ENCODE data around the gene ATXN7L3.
"Not testable (repeated sequence)": the region's sequence is repeated elsewhere in the genome, so short reads cannot be mapped to it uniquely, and the experiment has no call there.

ATXN7L3 gene, protein sequence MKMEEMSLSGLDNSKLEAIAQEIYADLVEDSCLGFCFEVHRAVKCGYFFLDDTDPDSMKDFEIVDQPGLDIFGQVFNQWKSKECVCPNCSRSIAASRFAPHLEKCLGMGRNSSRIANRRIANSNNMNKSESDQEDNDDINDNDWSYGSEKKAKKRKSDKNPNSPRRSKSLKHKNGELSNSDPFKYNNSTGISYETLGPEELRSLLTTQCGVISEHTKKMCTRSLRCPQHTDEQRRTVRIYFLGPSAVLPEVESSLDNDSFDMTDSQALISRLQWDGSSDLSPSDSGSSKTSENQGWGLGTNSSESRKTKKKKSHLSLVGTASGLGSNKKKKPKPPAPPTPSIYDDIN

DNA sequence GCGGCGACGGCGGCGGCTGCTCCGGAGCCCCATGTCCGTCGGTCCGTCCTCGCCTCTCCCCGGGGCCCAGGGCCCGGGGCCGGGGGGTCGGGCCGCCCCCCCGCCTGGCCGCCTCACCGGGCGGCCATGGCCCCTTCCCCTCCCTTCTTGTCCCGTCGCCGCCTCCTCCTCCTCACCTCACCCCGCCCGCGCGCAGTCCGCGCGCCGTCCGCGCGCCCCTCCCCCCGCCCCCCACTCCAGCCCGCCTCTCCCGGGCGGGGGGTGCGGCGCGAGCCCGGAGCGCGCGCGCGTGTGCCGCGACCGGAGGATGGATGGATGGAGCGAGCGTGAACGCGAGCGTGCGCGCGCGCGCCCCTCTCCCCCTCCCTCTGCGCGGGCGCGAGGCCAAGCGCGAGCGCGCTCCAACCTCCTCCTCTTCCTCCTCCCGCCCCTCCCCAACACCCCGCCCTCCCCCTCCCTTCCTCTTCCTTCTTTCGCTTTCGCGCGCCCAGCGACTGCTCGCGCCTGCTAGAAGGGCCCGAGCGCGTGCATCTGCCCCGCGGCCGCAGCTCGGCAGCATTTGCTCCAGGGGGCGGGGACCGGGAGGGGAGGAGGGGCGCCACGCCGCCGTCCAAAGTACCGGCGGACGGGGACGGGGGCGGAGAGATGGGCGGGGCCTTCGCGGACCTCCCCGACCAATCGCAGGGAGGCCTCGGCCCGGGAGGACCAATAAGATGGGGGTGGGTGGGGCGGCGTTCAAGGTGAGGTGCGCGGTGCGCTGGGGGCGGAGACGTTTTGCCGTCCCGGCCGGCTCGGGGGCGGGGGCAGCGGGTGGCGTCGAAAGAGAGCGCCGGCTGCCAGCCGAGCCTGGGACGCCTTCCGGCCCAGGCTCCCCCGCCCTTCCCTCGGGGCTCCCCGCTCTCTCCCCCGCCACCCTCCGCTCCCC lies at the start of gene ATXN7L3:
Gene ATXN7L3, minus strand, starts transcription at position 332 of the 925 bp plus-strand sequence. CDS start 1,814 bp downstream, outside the sequence.
- Histone ChIP-seq H3K4me1 (ENCODE audit: control insufficient read depth in 1 of 2, insufficient read depth in 2 of 2, low read length in 2 of 2) (peaks cover 26 to 32% of the 10 kb centered on the region in 2 donors), H3K4me3 (ENCODE audit: low read depth in 1 of 2, low read length in 2 of 2) (peak within 1 kb of the TSS; percentile 78 to 93), H3K36me3 (ENCODE audit: control insufficient read depth in 1 of 2, insufficient read depth in 2 of 2, low read length in 2 of 2) (peaks cover 18 to 23% of the 10 kb centered on the region in 2 donors), H3K9me3 (ENCODE audit: control insufficient read depth in 1 of 2, low read length in 2 of 2) (no peaks in the 10 kb centered on the region), H3K27me3 (ENCODE audit: control insufficient read depth in 1 of 2, insufficient read depth in 2 of 2, low read length in 2 of 2) (no peaks in the 10 kb centered on the region), H3K27ac (ENCODE audit: low read depth, low read length) (peak within 1 kb of the TSS; percentile 94), H3K9ac (ENCODE audit: low read depth in 1 of 2, low read length in 2 of 2) (peak within 1 kb of the TSS; percentile 94)

DNA sequence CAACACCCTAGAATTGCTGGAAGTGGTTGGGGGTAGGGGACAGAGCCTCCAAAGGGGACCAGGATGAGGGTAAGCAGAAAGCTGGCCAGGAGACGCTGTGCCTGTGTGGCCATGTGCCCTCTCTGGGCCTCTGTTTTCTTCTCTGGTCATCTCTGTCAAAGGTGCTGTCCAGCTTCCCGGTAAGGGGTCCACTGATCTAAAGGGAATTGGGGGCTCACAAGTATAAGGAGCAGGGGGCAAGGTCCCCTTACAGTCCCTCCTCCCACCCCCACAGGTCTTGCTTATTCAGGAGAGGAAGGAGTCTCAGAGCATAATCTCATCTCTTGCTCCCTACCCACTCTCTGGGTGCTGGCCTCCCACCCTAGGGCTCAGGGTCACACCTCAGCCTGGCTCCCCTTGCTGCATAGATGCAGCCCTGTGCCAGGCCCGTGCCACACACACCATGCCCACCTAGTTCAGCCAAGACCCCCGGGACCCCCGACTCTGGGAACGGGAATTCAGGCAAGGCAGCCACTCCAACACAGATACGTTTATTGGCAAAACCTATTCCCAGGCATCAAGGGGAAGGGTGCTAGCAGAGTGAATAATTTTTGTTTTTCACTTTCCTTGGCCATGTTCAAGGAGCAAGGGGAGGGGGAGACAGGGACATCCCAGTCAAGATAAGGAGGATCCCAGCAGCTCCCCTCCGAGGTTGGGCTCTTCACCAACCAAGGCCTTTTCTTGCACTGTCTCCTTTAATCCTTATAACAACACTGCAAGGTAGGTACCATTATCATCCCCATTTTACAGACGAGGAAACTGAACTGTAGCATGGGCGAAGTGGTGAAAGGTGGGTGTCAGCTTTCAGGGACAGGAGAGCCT lies 48.4 kb upstream of the ATXN7L3 start:
- no peak overlapping the region for H3K9ac ChIP-seq (ENCODE audit: low read depth in 1 of 2, low read length in 2 of 2)
- no peaks in the 10 kb centered on the region for H3K27me3 ChIP-seq (ENCODE audit: control insufficient read depth in 1 of 2, insufficient read depth in 2 of 2, low read length in 2 of 2)
- H3K27ac ChIP-seq (ENCODE audit: low read depth, low read length) = no peak overlapping the region
- H3K36me3 ChIP-seq (ENCODE audit: control insufficient read depth in 1 of 2, insufficient read depth in 2 of 2, low read length in 2 of 2) = no peaks in the 10 kb centered on the region
- no peaks in the 10 kb centered on the region for H3K9me3 ChIP-seq (ENCODE audit: control insufficient read depth in 1 of 2, low read length in 2 of 2)
- H3K4me1 ChIP-seq (ENCODE audit: control insufficient read depth in 1 of 2, insufficient read depth in 2 of 2, low read length in 2 of 2) = peaks cover 8 to 20% of the 10 kb centered on the region in 2 donors
- H3K4me3 ChIP-seq (ENCODE audit: low read depth in 1 of 2, low read length in 2 of 2) = no peak overlapping the region

DNA sequence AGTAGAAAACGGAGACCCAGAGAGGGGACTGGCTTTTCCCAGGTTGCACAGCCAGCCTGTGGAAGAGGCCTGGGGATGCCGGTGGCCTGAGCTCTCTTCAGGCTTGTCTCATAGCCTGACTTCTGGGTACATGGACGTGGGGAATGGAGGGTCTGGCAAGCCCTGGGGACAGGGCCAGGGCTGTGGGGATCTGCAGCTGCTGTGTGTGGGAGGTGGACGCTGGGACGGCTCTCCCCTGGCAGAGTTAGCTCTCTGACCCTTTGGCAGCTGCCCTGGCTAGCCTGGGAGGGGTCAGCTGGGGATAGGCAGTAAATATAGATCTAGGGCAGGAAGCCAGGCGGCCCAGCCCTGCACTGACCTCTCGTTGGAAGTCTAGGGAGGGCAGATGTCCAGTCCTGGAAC lies 47.8 kb upstream of the ATXN7L3 start:
- Histone ChIP-seq H3K36me3 (ENCODE audit: control insufficient read depth in 1 of 2, insufficient read depth in 2 of 2, low read length in 2 of 2) (no peaks in the 10 kb centered on the region), H3K4me3 (ENCODE audit: low read depth in 1 of 2, low read length in 2 of 2) (no peak overlapping the region), H3K9ac (ENCODE audit: low read depth in 1 of 2, low read length in 2 of 2) (no peak overlapping the region), H3K27ac (ENCODE audit: low read depth, low read length) (no peak overlapping the region), H3K4me1 (ENCODE audit: control insufficient read depth in 1 of 2, insufficient read depth in 2 of 2, low read length in 2 of 2) (peaks cover 8 to 20% of the 10 kb centered on the region in 2 donors), H3K9me3 (ENCODE audit: control insufficient read depth in 1 of 2, low read length in 2 of 2) (no peaks in the 10 kb centered on the region), H3K27me3 (ENCODE audit: control insufficient read depth in 1 of 2, insufficient read depth in 2 of 2, low read length in 2 of 2) (no peaks in the 10 kb centered on the region)

DNA sequence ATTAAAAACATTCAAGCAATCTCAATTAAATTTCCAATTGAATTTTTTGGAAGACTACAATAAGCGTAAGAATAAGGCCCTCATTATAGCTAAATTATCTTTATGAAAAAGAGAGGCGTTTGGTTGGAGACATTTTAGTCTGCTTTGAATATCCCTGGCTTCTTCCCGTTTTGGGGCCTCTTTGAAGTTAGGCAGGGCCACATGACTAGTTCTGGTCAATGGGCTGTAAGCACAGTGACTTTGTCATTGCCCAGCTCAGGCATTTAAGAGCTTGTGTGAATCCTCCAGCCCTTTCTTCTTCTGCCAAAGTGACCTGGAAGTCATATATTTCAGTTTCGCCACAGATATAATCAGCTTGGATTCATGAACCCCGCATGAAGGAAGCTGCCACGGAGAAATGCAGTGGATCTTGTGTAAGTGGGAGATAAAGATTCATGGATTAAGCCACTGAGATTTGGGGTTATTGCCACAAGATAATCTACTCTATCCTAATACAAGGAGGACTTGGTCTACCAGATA lies 41.5 kb upstream of the ATXN7L3 start:
- Histone ChIP-seq H3K9ac (ENCODE audit: low read depth in 1 of 2, low read length in 2 of 2) (no peak overlapping the region), H3K4me3 (ENCODE audit: low read depth in 1 of 2, low read length in 2 of 2) (no peak overlapping the region), H3K36me3 (ENCODE audit: control insufficient read depth in 1 of 2, insufficient read depth in 2 of 2, low read length in 2 of 2) (no peaks in the 10 kb centered on the region), H3K27ac (ENCODE audit: low read depth, low read length) (no peak overlapping the region), H3K9me3 (ENCODE audit: control insufficient read depth in 1 of 2, low read length in 2 of 2) (no peaks in the 10 kb centered on the region), H3K4me1 (ENCODE audit: control insufficient read depth in 1 of 2, insufficient read depth in 2 of 2, low read length in 2 of 2) (peaks cover 5 to 8% of the 10 kb centered on the region in 2 donors), H3K27me3 (ENCODE audit: control insufficient read depth in 1 of 2, insufficient read depth in 2 of 2, low read length in 2 of 2) (no peaks in the 10 kb centered on the region)

DNA sequence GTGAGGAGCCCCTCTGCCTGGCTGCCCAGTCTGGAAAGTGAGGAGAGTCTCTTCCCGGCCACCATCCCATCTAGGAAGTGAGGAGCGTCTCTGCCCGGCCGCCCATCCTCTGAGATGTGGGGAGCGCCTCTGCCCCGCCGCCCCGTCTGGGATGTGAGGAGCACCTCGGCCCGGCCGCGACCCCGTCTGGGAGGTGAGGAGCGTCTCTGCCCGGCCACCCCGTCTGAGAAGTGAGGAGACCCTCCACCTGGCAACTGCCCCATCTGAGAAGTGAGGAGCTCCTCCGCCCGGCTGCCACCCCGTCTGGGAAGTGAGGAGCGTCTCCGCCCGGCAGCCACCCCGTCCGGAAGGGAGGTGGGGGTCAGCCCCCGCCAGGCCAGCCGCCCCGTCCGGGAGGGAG lies 38.2 kb upstream of the ATXN7L3 start:
- not testable (repeated sequence) for H3K9ac ChIP-seq (ENCODE audit: low read depth in 1 of 2, low read length in 2 of 2); H3K4me1 ChIP-seq (ENCODE audit: control insufficient read depth in 1 of 2, insufficient read depth in 2 of 2, low read length in 2 of 2); H3K27me3 ChIP-seq (ENCODE audit: control insufficient read depth in 1 of 2, insufficient read depth in 2 of 2, low read length in 2 of 2); H3K36me3 ChIP-seq (ENCODE audit: control insufficient read depth in 1 of 2, insufficient read depth in 2 of 2, low read length in 2 of 2); H3K9me3 ChIP-seq (ENCODE audit: control insufficient read depth in 1 of 2, low read length in 2 of 2); H3K27ac ChIP-seq (ENCODE audit: low read depth, low read length); H3K4me3 ChIP-seq (ENCODE audit: low read depth in 1 of 2, low read length in 2 of 2)

DNA sequence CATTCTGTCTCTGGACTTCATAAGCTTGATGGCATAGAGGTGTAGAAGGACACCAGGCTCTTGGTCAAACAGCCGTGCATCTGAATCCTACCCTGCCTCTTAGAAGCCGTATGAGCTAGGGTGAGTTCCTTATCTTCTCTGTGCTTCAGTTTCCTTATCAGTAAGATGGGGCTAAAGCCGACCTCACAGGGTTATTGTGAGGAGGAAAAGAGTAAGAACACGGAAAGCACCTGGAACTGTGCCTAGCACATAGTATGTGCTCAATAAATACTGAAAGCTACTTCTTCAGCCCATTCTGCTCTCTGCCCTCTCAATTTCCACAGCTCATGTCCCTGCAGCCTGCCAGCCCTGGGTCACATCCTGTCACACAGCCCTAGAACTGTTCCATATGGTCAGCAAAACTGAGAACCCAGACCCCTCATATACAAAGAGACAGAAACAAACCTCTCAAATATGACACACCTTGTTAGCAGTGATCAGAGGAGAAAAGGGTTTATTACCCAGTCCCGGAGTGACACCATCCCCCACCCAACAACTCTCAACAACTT lies 36.8 kb upstream of the ATXN7L3 start:
- no peaks in the 10 kb centered on the region for H3K9me3 ChIP-seq (ENCODE audit: control insufficient read depth in 1 of 2, low read length in 2 of 2)
- H3K4me3 ChIP-seq (ENCODE audit: low read depth in 1 of 2, low read length in 2 of 2) = no peak overlapping the region
- H3K4me1 ChIP-seq (ENCODE audit: control insufficient read depth in 1 of 2, insufficient read depth in 2 of 2, low read length in 2 of 2) = no peaks in the 10 kb centered on the region
- H3K27ac ChIP-seq (ENCODE audit: low read depth, low read length) = no peak overlapping the region
- no peaks in the 10 kb centered on the region for H3K36me3 ChIP-seq (ENCODE audit: control insufficient read depth in 1 of 2, insufficient read depth in 2 of 2, low read length in 2 of 2)
- H3K9ac ChIP-seq (ENCODE audit: low read depth in 1 of 2, low read length in 2 of 2) = no peak overlapping the region
- no peaks in the 10 kb centered on the region for H3K27me3 ChIP-seq (ENCODE audit: control insufficient read depth in 1 of 2, insufficient read depth in 2 of 2, low read length in 2 of 2)

DNA sequence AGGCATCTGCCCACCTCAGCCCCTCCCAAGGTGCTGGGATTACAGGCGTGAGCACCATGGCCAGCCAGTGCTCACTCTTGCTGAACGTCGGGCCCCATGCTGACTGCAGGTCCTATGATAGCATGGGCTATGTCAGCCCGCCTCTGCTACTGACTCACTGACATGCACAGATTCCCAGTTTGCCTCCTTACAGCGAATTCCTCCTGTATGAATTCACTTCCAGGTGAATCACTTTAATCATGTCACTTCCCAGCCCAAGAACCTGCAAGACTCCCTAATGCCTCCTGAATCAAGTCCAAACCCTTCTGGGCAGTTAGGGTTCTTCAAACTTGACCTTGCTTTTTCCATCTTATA lies 35.9 kb upstream of the ATXN7L3 start:
- Histone ChIP-seq H3K27ac (ENCODE audit: low read depth, low read length) (no peak overlapping the region), H3K36me3 (ENCODE audit: control insufficient read depth in 1 of 2, insufficient read depth in 2 of 2, low read length in 2 of 2) (no peaks in the 10 kb centered on the region), H3K9ac (ENCODE audit: low read depth in 1 of 2, low read length in 2 of 2) (no peak overlapping the region), H3K27me3 (ENCODE audit: control insufficient read depth in 1 of 2, insufficient read depth in 2 of 2, low read length in 2 of 2) (no peaks in the 10 kb centered on the region), H3K4me1 (ENCODE audit: control insufficient read depth in 1 of 2, insufficient read depth in 2 of 2, low read length in 2 of 2) (no peaks in the 10 kb centered on the region), H3K9me3 (ENCODE audit: control insufficient read depth in 1 of 2, low read length in 2 of 2) (no peaks in the 10 kb centered on the region), H3K4me3 (ENCODE audit: low read depth in 1 of 2, low read length in 2 of 2) (no peak overlapping the region)

DNA sequence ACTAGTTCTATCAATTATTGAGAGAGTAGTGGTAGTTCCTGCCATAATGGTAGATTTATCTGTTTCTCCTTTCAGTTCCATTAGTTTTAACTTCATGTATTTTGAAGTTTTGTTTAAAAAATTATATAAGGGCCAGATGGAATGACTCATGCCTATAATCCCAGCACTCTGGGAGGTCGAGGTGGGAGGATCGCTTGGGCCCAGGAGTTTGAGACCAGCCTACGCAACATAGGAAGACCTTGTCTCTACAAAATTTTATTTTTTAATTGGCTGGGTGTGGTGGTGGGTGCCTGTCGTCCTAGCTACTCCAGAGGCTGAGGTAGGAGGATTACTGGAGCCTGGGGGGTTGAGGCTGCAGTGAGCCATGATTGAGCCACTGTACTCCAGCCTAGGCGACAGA lies 33.9 kb upstream of the ATXN7L3 start:
- Histone ChIP-seq H3K4me3 (ENCODE audit: low read depth in 1 of 2, low read length in 2 of 2) (no peak overlapping the region), H3K36me3 (ENCODE audit: control insufficient read depth in 1 of 2, insufficient read depth in 2 of 2, low read length in 2 of 2) (no peaks in the 10 kb centered on the region), H3K9ac (ENCODE audit: low read depth in 1 of 2, low read length in 2 of 2) (no peak overlapping the region), H3K4me1 (ENCODE audit: control insufficient read depth in 1 of 2, insufficient read depth in 2 of 2, low read length in 2 of 2) (no peaks in the 10 kb centered on the region), H3K27ac (ENCODE audit: low read depth, low read length) (no peak overlapping the region), H3K9me3 (ENCODE audit: control insufficient read depth in 1 of 2, low read length in 2 of 2) (no peaks in the 10 kb centered on the region), H3K27me3 (ENCODE audit: control insufficient read depth in 1 of 2, insufficient read depth in 2 of 2, low read length in 2 of 2) (no peaks in the 10 kb centered on the region)

DNA sequence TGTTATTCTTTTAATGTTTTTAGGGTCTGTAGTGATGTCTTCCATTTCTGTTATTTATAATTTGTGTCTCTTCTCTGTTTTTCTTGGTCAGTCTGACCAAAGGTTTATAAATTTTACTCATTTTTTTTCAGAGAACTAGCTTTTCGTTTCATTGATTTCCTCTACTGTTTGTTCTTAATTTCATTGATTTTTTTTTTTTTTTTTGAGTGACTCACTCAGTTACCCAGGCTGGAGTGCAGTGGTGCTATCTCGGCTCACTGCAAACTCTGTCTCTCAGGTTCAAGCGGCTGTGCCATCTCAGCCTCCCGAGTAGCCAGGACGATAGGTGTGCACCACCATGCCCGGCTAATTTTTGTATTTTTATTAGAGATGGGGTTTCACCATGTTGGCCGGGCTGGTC lies 32.4 kb upstream of the ATXN7L3 start:
- Histone ChIP-seq H3K27ac (ENCODE audit: low read depth, low read length) (no peak overlapping the region), H3K36me3 (ENCODE audit: control insufficient read depth in 1 of 2, insufficient read depth in 2 of 2, low read length in 2 of 2) (no peaks in the 10 kb centered on the region), H3K9me3 (ENCODE audit: control insufficient read depth in 1 of 2, low read length in 2 of 2) (no peaks in the 10 kb centered on the region), H3K27me3 (ENCODE audit: control insufficient read depth in 1 of 2, insufficient read depth in 2 of 2, low read length in 2 of 2) (no peaks in the 10 kb centered on the region), H3K4me3 (ENCODE audit: low read depth in 1 of 2, low read length in 2 of 2) (no peak overlapping the region), H3K9ac (ENCODE audit: low read depth in 1 of 2, low read length in 2 of 2) (no peak overlapping the region), H3K4me1 (ENCODE audit: control insufficient read depth in 1 of 2, insufficient read depth in 2 of 2, low read length in 2 of 2) (no peaks in the 10 kb centered on the region)
